Measurements from ENCODE around the gene CLDN15.

GRCh38 chr7:101241015-101241363 lies 3.4 kb upstream of the CLDN15 start:
- TF ChIP-seq YY1 (IDR thresholded peaks at IDR 0.05; ENCODE audit: insufficient read depth, insufficient read length) (no peak), ZNF274 (IDR thresholded peaks at IDR 0.05; ENCODE audit: low read depth, low read length) (no peak)
